GM19452 (cell line): Measurements from ENCODE around the gene GJC1.
"Not testable (repeated sequence)": the region's sequence is repeated elsewhere in the genome, so short reads cannot be mapped to it uniquely, and the experiment has no call there.

ENCODE experiments used
- ATAC-seq: cut with Tn5 transposase; IDR thresholded peaks from one replicate; pipeline ENCODE4 v1.9.1; 2021; ENCODE audit not compliant: unreplicated experiment

The GJC1 gene

GRCh38 chr17:44761932-44762810, 67.9 kb downstream of the GJC1 start:
- ATAC-seq = no peak

- no peak for ATAC-seq
Measured at GRCh38 chr17:44760474-44761308, 69.4 kb downstream of the GJC1 start.

DNA sequence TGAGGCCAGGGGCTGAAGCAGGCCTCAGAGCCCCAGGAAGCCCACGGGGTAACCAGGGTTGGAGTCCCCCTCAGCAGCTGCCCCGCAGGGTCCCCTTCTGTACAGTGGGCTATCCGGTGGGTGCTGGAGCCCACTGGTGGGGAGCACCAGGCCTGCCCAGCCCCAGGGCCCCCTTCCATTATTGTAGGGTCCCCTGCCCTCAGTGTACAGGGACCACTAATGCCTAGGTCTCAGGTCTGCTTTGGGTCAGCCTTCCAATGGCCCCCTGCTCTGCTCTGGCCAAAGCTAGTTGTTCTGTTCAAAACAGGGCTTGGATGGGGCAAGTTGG, 70.2 kb downstream of the GJC1 start:
- ATAC-seq = no peak

DNA sequence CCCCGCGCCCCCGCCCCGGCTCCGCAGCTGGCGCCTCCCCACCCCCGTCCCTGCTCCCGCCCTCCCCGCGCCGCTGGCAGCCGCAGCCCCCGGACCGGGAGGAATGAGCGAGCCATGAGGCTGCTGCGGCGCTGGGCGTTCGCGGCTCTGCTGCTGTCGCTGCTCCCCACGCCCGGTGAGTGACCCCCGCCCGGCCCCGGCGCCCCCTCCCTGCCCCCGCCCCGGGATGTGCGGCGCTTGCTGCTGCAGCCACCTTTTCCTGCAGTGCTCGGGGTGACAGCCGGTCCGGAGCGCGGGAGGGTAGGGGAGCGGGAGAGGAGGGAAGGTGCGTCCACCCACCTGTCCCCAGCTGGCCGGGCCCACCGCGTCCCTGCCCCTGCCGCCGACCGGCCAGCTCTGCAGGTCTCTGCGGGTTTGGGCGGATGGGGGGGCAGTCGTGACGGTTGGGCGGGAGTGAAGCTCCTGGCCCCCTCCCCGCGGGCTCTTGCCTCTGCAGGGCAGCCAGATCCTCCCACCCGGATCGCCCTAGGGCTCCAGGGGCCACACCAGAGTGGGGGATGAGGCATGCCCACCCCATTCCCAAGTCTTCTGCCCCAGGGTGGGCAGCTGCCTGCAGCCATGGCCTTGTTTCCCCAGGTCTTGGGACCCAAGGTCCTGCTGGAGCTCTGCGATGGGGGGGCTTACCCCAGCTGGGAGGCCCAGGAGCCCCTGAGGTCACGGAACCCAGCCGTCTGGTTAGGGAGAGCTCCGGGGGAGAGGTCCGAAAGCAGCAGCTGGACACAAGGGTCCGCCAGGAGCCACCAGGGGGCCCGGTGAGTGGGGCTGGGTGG, 70.8 kb downstream of the GJC1 start:
- ATAC-seq = no peak

- no peak for ATAC-seq
Measured at GRCh38 chr17:44758414-44759085, 71.5 kb downstream of the GJC1 start, which contains the start of gene ADAM11. Gene ADAM11 (plus strand): TSS chr17:44758988. CDS start chr17:44759200, 212 bp downstream.

DNA sequence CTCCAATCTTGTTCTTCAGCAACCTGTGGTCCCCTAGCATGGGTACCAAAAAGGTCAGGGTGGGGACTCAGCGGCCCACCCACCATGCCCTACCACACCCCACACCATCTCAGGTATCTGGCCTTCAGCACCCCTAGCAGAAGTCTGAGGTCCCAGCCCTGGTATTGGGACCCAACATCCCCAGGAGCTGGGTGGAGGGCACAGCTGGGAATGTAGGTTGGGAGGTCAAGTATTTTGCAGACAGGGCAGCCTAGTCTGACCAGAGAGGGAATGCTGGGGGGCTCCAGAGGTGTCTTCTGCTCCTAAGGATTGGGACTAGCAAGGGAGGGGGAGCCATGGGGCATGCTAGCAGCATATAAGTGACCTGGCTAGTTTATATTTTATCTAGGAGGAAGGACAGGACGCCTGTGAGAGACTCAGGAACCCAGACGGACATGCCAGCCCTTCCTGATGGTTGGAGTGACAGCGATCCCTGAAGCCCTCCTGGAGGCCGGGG, 72.1 kb downstream of the GJC1 start:
- ATAC-seq = no peak

DNA sequence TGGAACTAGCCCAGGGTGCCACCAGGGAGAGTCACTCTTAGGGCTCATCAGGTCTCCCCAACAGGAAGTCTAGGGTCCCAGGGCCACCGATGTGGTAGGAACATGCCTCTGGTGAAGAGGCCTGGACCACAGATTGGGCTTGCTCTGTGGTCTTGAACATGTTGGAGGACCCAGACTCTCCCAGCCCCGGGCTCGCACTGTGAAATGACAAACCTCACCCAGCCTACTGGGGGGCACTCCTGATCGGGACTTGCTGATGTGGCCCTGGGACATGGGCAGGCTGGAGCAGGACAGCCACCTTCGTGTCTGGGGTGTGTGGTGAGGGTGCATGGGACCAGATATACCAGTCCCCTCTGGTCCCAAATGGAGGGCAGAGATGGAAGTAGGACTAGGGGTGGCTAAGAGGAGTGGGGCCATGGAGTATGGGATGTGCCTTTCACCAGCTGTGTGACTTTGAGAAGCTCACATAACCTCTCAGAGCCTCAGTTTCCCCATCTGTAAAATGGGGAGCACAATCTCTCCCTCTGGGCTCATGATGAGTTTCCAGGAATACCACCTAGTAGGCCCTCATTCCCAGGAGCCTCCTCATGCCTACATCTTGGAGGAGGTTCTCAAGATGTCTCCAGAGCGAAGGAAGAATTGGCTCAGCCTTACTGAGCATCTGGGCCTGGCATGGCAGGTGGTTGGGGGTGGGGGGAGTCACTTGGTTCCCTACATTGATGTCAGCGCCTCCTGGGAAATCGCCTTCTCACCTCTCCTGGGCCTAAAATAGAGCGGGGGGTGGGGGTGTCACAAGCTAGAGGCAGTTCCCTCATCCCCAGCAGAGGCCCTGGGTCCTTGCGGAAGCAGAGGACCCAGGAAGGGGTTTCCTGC, 72.8 kb downstream of the GJC1 start:
- ATAC-seq = no peak

GRCh38 chr17:44755180-44755579, 74.9 kb downstream of the GJC1 start:
- ATAC-seq = not testable (repeated sequence)

DNA sequence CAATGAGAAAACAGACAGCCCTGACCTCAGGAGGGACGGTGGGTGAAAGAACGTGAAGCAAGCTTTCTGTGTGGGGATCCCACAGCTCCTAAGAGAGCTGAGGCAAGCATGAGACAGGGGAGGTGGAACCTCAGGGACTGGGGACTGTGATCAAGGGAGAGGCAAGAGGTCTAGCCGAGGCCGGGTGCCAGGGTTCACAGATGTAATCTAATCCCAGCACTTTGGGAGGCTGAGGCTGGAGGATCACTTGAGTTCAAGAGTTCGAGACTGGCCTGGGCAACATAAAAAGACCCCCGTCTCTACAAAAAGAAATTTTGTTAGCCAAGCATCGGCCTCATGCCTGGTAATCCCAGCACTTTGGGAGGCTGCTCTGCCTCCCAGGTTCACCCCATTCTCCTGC, 75.8 kb downstream of the GJC1 start:
- ATAC-seq = no peak

DNA sequence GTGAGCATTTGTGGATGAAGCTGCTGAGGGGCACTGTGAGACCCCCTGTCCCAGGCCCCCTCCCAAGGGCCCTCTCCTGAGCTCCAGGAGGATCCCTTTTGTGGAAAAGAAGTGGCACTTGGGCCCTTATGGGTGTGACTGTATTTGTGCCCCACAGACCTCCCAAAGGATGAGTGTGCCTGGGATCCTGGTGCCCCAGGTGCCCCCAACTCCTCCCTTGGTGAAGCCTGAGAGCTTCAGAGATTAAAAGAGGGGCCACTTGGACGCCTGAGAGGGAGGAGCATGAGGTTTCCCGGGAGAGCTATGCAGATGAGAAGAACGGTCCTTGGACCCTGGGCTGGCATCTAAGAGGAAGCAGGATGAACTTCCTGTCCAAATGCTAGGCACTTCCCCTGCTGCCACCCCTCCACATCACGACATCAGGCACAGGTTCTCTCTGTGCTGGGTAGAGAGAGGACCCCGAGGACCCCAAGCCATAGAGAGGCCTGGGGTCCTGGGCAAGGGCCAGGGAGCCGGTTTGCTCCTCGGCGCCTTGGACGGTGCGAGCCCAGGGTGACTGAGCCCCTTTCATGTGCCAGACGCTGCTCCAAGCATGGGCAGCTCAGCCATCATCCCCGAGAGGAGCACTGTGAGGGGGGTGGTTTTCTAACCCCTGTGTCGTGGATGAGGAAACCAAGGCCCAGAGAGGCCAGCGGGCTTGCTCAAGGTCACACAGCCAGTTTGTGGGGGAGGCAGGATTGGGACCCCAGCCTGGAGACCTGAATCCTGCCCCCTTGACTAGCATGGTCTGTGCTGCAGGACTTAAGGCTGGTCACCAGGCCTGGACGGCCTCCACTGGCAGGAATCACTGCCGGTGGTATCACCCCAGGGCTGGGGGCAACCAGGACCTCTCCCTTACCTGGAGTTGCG, 76.9 kb downstream of the GJC1 start:
- ATAC-seq = no peak

DNA sequence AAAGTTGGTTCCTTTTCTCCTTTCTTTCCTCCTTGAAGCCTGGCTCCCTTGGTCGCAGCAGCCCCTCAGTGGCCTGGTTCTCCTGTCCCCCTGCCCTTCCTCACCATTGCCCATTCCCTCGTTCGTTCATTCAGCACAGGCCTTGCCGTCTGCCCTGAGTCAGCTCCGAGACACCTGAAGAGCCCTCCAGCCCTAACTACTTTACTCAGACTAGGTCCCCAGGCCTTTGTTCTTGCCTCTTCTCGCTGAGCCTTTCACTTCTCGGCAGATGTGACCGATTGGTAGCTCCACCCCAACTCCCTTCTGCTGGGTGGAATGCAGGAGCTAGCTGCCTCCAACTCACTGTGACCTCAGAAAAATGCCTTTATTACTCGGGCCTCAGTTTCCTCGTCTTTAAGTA, 78.3 kb downstream of the GJC1 start:
- no peak for ATAC-seq

DNA sequence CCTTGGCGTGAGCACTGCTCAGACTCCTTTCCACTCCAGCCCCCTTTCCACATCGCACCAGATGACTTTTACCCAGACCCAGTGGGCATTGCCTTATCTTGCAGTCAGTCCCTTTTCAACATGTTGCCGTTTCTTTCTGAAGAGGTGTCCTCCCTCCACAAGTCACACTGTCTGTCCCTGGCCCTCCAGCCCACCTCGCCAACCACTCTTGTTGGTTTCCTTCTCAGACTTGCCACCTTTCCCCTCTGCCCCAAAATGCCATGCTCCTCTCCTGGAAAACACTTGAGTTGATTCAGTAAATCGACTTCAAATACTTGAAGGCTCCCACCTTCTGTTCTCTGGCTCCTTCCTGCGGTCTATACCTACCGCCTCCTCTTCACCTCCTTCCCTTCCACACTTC, 78.8 kb downstream of the GJC1 start:
- ATAC-seq = no peak

GRCh38 chr17:44749980-44750318, 80.1 kb downstream of the GJC1 start:
- ATAC-seq = no peak

DNA sequence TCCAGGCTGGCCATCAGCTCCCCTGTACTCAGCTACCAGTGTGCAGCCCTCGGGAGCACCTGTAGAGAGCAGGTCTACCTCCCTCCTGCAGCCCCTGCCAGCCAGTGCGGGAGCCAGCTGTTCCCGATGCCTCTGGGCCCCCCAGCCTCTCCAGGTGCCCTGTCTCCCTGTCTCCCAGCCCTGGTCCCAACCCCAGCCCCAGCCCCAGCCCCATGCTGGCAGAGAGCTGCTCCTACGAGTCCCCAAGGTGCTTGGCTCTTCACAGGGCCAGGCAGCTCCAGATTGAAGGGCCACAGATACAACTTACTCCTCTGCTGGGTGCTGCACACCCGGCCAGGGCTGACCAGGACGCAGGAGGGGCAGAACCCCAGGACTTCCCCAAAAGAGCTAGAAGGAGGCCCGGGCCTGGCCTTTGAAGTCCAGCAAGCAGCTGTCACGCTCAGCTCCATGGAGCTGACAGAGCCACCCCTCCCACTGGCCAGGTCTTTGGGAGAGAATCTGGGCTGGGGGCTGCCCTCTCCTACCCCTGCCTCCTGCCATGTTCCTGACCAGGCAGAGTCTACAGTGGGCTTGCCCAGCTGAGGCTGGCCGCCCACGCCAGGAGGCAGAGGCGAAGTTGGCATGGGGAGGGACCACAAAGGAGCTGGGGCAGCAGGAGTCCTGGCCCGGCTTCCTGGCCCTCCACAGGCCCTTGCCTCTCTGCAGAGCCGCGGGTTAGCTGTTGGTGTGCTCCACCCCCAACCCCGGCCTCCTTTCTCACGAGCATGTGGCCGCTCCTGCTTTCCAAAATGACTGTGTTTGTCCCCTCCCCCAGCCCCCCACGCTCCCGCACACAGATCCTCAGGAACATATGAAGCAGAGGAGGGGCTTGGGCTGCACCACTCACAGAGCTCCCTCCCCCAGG, 80.8 kb downstream of the GJC1 start:
- ATAC-seq = no peak
